K562 (cell line): ENCODE data around the gene SDC1. TPM values are rescaled to one million over a fixed set of nuclear protein-coding genes. Genes with fewer than 3 reads are reported as not detected.
A peak's percentile ranks its signal among the peaks of the same experiment; 100 is the strongest.

Source experiments
- ATAC-seq: fragments of 200-7000 bp; cut with Tn5 transposase; 3 replicates; pipeline ENCODE4 v1.9.1; 2020; ENCODE audit warnings: moderate library complexity
- BruUV-seq: library from RNA; stranded (reverse); fragments of 400-500 nt; replicated peaks from 2 replicates; lab custom pipeline; 2021; lab: Mats Ljungman, UMichigan
- CTCF ChIA-PET: fragments of 300-600 bp; formaldehyde crosslinking; extraction: SDS; loops from one replicate; lab custom pipeline; 2021; ENCODE audit warnings: low intra/inter-chr PET ratio; lab: Yijun Ruan, JAX
- POLR2A ChIA-PET: fragments of 300-600, 350-650 bp; sonication (Branson Sonifier 250); formaldehyde crosslinking; extraction: SDS; loops from one replicate; lab custom pipeline; 2021; ENCODE audit warnings: antibody characterized with exemption, inconsistent platforms; lab: Yijun Ruan, JAX
- DNase-seq, 4 experiments: peaks; one replicate each; pipeline versions ENCODE4 v3.0.0 to v3.0.0-alpha.2; 2011 to 2018; ENCODE audit warnings: low spot score in 3 of 4, mixed read lengths in 3 of 4; ENCODE audit errors: extremely low read depth in 1 of 4
- FAIRE-seq: peaks from 2 replicates; lab custom pipeline; 2011; peaks lifted over from hg19 to GRCh38; lab: Jason Lieb, UNC
- H2AFZ ChIP-seq: 2 replicates; pipeline ENCODE4 v1.6.0; 2011; ENCODE audit warnings: low read depth, low read length, control low read depth, inconsistent platforms
- H3K27ac ChIP-seq: fragments of 200-600 bp; 3 replicates; pipeline ENCODE4 v1.8.0; 2011; ENCODE audit warnings: low read depth, mild to moderate bottlenecking, control low read depth, inconsistent platforms, low read length, moderate library complexity, mixed read lengths; ENCODE audit errors: extremely low read depth
- H3K27me3 ChIP-seq, 2 experiments: fragments of 300-600 bp in 1 of 2; 2 replicates in 1 of 2; 3 replicates in 1 of 2; pipeline versions ENCODE4 v1.6.0 to v1.8.0; 2011; ENCODE audit warnings: inconsistent platforms in 2 of 2, low read length in 2 of 2, mild to moderate bottlenecking in 1 of 2, mixed read lengths in 1 of 2, moderate library complexity in 1 of 2; ENCODE audit not compliant: control insufficient read depth in 2 of 2, insufficient read depth in 2 of 2
- H3K36me3 ChIP-seq: fragments of 300-600 bp; 3 replicates; pipeline ENCODE4 v1.8.0; 2011; ENCODE audit warnings: mild to moderate bottlenecking, low read length, inconsistent platforms; ENCODE audit not compliant: control insufficient read depth, insufficient read depth
- H3K4me1 ChIP-seq, 2 experiments: fragments of 200-600 bp in 1 of 2; replicated peaks in 1 of 2; 2 replicates in 1 of 2; 3 replicates in 1 of 2; pipeline versions ENCODE4 v1.5.1 to v1.8.0; 2011; ENCODE audit warnings: inconsistent platforms in 2 of 2, low read length in 2 of 2, mild to moderate bottlenecking in 1 of 2, mixed read lengths in 1 of 2, moderate library complexity in 1 of 2; ENCODE audit not compliant: control insufficient read depth in 2 of 2, insufficient read depth in 2 of 2
- H3K4me2 ChIP-seq: 2 replicates; pipeline ENCODE4 v1.6.1; 2011; ENCODE audit warnings: low read length, control low read depth, inconsistent platforms, mixed read lengths; ENCODE audit not compliant: insufficient read depth
- H3K4me3 ChIP-seq: fragments of 200-600 bp; sonication (generic), shearing (Covaris generic); 2 replicates; pipeline ENCODE4 v1.5.1; 2016; ENCODE audit warnings: control low read depth, inconsistent platforms
- H3K79me2 ChIP-seq: fragments of 200-600 bp; 3 replicates; pipeline ENCODE4 v1.8.0; 2011; ENCODE audit warnings: low read length, inconsistent platforms; ENCODE audit not compliant: control insufficient read depth, insufficient read depth
- H3K9ac ChIP-seq, 2 experiments: 2 replicates each; pipeline versions ENCODE4 v1.6.0 to v1.6.1; 2011; ENCODE audit warnings: low read depth in 2 of 2, low read length in 2 of 2, control low read depth in 1 of 2, inconsistent platforms in 1 of 2, mild to moderate bottlenecking in 1 of 2, mixed read lengths in 1 of 2; ENCODE audit not compliant: insufficient read depth in 1 of 2
- H3K9me1 ChIP-seq: one replicate; pipeline ENCODE4 v1.6.0; 2011; ENCODE audit warnings: inconsistent platforms, mild to moderate bottlenecking, low read length, moderate library complexity; ENCODE audit not compliant: control insufficient read depth, insufficient read depth
- H3K9me3 ChIP-seq: replicated peaks from 2 replicates; pipeline ENCODE4 v1.5.1; 2011; ENCODE audit warnings: low read depth, low read length, inconsistent platforms; ENCODE audit not compliant: control insufficient read depth, insufficient read depth
- H4K20me1 ChIP-seq: replicated peaks from 2 replicates; pipeline ENCODE4 v1.6.1; 2011; ENCODE audit warnings: low read length, inconsistent platforms, mixed read lengths; ENCODE audit not compliant: control insufficient read depth, insufficient read depth
- EZH2 ChIP-seq: IDR thresholded peaks from 2 replicates; pipeline ENCODE4 v1.6.1; 2012; ENCODE audit warnings: low read depth, mild to moderate bottlenecking, inconsistent platforms, low read length, borderline replicate concordance
- FOXJ2 ChIP-seq: fragments of 200-800 bp; sonication (Bioruptor generic); IDR thresholded peaks from 2 replicates; pipeline ENCODE4 v1.6.1; 2016; ENCODE audit warnings: missing genetic modification characterization, missing compliant biosample characterization
- FOXO4 ChIP-seq: fragments of 450-650 bp; formaldehyde crosslinking; IDR thresholded peaks from 2 replicates; pipeline ENCODE4 v1.4.0; 2020; ENCODE audit warnings: mild to moderate bottlenecking, moderate library complexity
- HDAC1 ChIP-seq, 2 experiments: fragments of 450-650 bp; IDR thresholded peaks; 2 replicates each; pipeline ENCODE4 v1.6.1; 2016 to 2017; ENCODE audit warnings: inconsistent platforms in 1 of 2, mild to moderate bottlenecking in 1 of 2, moderate library complexity in 1 of 2
- MXI1 ChIP-seq: IDR thresholded peaks from 2 replicates; pipeline ENCODE4 v1.6.1; 2011; ENCODE audit warnings: low read depth, mild to moderate bottlenecking, improper control_type of control experiment, low read length
- ZFP1 ChIP-seq: fragments of 450-650 bp; formaldehyde crosslinking; IDR thresholded peaks from 2 replicates; pipeline ENCODE4 v1.4.0; 2020; ENCODE audit warnings: mild to moderate bottlenecking, mixed read lengths
- WGBS: fragments of 100-300 bp; shearing (Covaris generic); methylation state at CpG from one replicate; pipeline ENCODE4 v1.1.6; 2016; ENCODE audit warnings: low coverage, mixed read lengths; ENCODE audit not compliant: insufficient coverage; ENCODE audit errors: missing lambda C conversion rate; 5-methylcytosine and 5-hydroxymethylcytosine counted together
- in situ Hi-C: fragments of 300-500 bp; cut with MboI; formaldehyde crosslinking; loops from 4 replicates; pipeline ENCODE4 v1.15.0; 2018; ENCODE audit warnings: inconsistent platforms, mixed read lengths
- intact Hi-C: fragments of 100-400 bp; cut with micrococcal nuclease; formaldehyde crosslinking; loops from 2 replicates; pipeline ENCODE4 v1.14.2; 2022
- polyA plus RNA-seq, 8 experiments: library from polyadenylated mRNA; depleted of rRNA in 4 of 8; stranded (reverse) in 5 of 8; unstranded in 3 of 8; fragments of >200 nt; fragmentation: Nextera tagmentation in 2 of 8; fragmentation: Illumina TruSeq in 1 of 8; extraction: Ambion mirVana in 2 of 8; extraction: Trizol in 1 of 8; gene quantifications; 2 replicates each; pipeline versions ENCODE4 v1.2.1 to v1.2.3, GENCODE V29; 2011 to 2014; ENCODE audit warnings: inconsistent platforms in 1 of 8, missing spikeins in 1 of 8
- total RNA-seq, 7 experiments: library from RNA; depleted of rRNA in 6 of 7; stranded (reverse); fragments of >200 nt in 6 of 7; fragmentation: Illumina TruSeq in 2 of 7; extraction: Trizol in 2 of 7; gene quantifications; 2 replicates each; pipeline versions ENCODE4 v1.2.1 to v1.2.3, GENCODE V29; 2011 to 2021; ENCODE audit warnings: low replicate concordance in 1 of 7
- TF ChIP-seq, protein P1 (sequence below): IDR thresholded peaks from 3 replicates; pipeline ENCODE4 v1.6.1; 2011; ENCODE audit warnings: borderline replicate concordance, mild to moderate bottlenecking, moderate library complexity; ENCODE audit not compliant: insufficient read length; ENCODE audit errors: extremely low read depth

The SDC1 gene
- total and polyA plus RNA-seq, 9 of the 15 experiments (the other 6 are each of a cell fraction or from before 2014, with no cell fraction given), result 0.06 to 2.7 (median 0.49) TPM

- TF ChIP-seq, protein P1, sequence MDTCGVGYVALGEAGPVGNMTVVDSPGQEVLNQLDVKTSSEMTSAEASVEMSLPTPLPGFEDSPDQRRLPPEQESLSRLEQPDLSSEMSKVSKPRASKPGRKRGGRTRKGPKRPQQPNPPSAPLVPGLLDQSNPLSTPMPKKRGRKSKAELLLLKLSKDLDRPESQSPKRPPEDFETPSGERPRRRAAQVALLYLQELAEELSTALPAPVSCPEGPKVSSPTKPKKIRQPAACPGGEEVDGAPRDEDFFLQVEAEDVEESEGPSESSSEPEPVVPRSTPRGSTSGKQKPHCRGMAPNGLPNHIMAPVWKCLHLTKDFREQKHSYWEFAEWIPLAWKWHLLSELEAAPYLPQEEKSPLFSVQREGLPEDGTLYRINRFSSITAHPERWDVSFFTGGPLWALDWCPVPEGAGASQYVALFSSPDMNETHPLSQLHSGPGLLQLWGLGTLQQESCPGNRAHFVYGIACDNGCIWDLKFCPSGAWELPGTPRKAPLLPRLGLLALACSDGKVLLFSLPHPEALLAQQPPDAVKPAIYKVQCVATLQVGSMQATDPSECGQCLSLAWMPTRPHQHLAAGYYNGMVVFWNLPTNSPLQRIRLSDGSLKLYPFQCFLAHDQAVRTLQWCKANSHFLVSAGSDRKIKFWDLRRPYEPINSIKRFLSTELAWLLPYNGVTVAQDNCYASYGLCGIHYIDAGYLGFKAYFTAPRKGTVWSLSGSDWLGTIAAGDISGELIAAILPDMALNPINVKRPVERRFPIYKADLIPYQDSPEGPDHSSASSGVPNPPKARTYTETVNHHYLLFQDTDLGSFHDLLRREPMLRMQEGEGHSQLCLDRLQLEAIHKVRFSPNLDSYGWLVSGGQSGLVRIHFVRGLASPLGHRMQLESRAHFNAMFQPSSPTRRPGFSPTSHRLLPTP, result no peak
- TF ChIP-seq ZFP1 (no peak), FOXO4 (CRISPR knock-in tag) (no peak), FOXJ2 (tag) (no peak), EZH2 (no peak), MXI1 (no peak), HDAC1 (IDR thresholded peaks at IDR 0.05) (no peak)
- BruUV-seq, result no TSS peak
- H3K9me3 ChIP-seq, result no peaks in the 10 kb centered on the region
- FAIRE-seq (no peak), DNase-seq (no peak), ATAC-seq (no peak)
- H3K4me3 ChIP-seq, result no peak overlapping the region
- no peaks in the 10 kb centered on the region for H3K79me2 ChIP-seq
- H3K27ac ChIP-seq, result no peak overlapping the region
- H3K9me1 ChIP-seq, result no peaks in the 10 kb centered on the region
- WGBS, result 30% methylated on average over 13 of the region's 13 CpGs
- peaks cover 0 to 26% of the 10 kb centered on the region in 2 experiments; a peak in 2 of 5 replicates for H3K4me1 ChIP-seq
- in situ Hi-C loops, result loop anchor here (10.0 kb wide), 1 partner anchor 85 kb away; no protein-coding TSS in a partner anchor
- no peaks in the 10 kb centered on the region for H3K36me3 ChIP-seq
- H4K20me1 ChIP-seq, result no peaks in the 10 kb centered on the region
- no peak overlapping the region for H3K4me2 ChIP-seq
- ChIA-PET POLR2A (interaction anchor here (1.4 kb wide), 1 partner anchor 15 kb away, joined by 4 read pairs; no protein-coding TSS in a partner anchor), CTCF (no interaction called here)
- H3K27me3 ChIP-seq, result peaks cover 15 to 59% of the 10 kb centered on the region in 2 experiments; a peak in 3 of 5 replicates
- H3K9ac ChIP-seq, result peak overlapping the region in 1 of 2 experiments; percentile 26; a peak in 1 of 4 replicates
- intact Hi-C loops, result no loop called here
- no peak overlapping the region for H2AFZ ChIP-seq
Observed at GRCh38 chr2:20219763-20220380, 5.1 kb downstream of the SDC1 start.
